Fibroblast of skin of scalp (primary cell): ENCODE results near the gene GRIK1.

Experiments
- DNase-seq: peaks from one replicate; pipeline ENCODE4 v3.0.0-alpha.2; 2013

The GRIK1 gene

DNA sequence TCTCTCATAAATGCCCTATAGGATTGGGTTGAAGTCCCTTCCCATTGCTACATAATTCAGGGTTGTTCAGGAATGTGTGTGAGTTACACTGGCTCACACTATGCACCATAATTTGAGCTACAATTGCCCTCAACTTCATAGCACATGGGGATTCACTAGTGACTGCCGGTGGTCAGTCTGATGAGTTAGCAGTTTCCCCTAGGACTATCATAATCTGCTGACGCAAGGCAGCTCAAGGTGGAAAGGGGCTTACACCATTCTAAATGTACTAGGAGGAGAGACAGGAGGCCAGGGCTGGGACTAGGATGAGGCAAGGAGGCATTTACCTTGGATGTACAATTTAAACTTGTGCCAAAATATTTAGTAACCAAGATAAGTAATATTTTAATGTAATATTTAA lies 224.7 kb downstream of the GRIK1 start:
- DNase-seq, result no peak

DNA sequence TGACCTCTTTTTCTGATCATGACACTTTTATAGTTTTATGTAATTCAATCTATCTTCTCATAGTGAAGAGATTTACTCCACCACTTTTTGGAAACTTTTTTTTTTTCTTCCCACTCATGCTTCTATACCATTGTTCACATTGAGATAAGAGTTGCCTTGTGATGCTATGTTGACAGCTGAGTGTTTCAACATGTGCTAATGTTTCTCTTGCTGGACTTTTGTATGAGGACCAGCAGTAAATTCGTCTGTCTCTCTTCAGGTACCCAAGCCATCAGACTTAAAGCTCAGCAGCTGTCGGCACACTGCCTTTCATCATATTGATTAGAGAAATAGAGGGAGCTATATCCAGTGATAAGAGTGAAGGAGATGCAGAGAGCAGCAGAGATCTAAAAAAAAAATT lies 227.0 kb downstream of the GRIK1 start:
- no peak for DNase-seq

GRCh38 chr21:29711236-29711635 lies 228.6 kb downstream of the GRIK1 start:
- peak; percentile 59 for DNase-seq

- DNase-seq, result no peak
These were observed 229.3 kb downstream of the GRIK1 start for GRCh38 chr21:29710498-29710897.

- DNase-seq, result no peak
These were observed 231.4 kb downstream of the GRIK1 start for GRCh38 chr21:29708401-29708800.

DNA sequence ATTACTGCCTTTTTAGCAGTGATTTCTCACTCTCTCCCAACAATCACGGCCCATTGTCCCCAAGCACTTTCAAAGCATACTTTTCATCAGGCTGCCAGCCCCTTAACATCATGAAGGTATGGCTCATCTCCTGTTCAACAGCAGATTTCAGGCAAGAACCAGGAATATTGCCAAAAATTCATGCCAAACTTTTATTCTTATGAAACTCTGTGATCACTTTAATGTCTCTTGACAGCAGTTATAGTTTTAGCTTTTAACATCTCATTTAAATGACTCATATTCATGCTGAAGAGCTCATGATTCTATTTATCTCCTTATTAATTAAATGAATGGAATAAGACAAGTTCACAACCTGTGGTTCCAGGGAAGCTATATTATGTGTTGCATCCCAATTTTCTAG lies 235.1 kb downstream of the GRIK1 start:
- DNase-seq, result peak; percentile 42

- no peak for DNase-seq
These were observed 238.1 kb downstream of the GRIK1 start for GRCh38 chr21:29701676-29702075.

- DNase-seq, result peak; percentile 14
These were observed 242.1 kb downstream of the GRIK1 start for GRCh38 chr21:29697555-29698193.

- DNase-seq, result peak; percentile 18
These were observed 242.9 kb downstream of the GRIK1 start for GRCh38 chr21:29696937-29697336.

GRCh38 chr21:29691616-29692491 lies 247.9 kb downstream of the GRIK1 start:
- DNase-seq, result no peak

DNA sequence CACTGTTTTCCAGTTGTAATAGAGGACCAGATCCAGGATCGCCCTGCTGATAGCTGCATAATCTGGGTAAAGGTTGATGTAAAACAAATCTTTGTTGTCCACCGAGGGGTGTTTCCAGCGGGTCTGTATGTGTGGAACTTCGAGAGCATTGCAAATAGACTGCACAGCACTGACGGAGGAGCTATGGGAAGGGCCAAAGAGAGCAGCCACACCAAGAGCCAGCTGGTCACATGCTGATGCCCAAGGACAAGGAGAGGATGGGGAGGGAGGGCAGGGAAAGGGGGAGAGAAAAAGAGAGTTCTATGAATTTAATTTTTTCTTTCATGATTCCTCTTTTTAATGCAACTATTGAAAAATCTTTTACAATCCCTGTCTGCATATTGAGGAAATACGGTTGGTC lies 250.0 kb downstream of the GRIK1 start:
- no peak for DNase-seq

DNA sequence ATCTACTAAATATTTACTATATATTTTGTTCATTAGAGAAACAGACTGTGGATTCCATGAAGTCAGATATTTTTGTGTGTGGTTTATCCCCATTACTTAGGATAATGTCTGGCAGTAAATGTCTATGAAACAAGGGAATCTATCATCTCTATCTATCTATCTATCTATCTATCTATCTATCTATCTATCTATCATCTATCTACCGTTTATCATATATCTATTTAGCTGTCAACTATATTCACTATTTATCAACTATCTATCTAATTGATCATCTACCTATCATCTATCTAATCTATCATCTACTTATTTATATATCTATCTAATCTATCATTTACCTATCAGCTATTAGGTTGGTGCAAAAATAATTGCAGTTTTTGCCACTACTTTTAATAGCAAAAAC lies 255.7 kb downstream of the GRIK1 start:
- no peak for DNase-seq

GRCh38 chr21:29682800-29683199 lies 257.0 kb downstream of the GRIK1 start:
- DNase-seq, result no peak

GRCh38 chr21:29680273-29680672 lies 259.5 kb downstream of the GRIK1 start:
- no peak for DNase-seq

- DNase-seq, result peak; percentile 78
These were observed 261.2 kb downstream of the GRIK1 start for GRCh38 chr21:29678626-29679025.

DNA sequence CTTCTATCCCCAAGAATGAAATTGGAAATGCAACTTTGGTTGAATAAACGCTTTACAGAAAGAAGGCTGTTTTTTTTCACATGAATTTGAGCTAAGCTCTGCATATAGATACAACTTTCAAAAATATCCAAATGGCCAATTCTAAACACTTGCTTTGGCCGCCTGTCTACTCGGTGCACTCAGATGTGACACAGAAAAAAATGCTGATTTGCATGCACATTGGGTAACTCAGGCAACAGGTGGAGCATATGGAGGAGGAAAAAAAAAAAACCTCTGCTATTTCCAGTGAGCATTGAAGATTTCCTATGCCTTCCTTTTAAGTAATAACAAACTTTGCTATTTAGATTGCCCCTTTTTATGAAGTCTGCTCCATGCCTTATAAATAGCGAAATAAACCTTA lies 262.5 kb downstream of the GRIK1 start:
- DNase-seq, result no peak

DNA sequence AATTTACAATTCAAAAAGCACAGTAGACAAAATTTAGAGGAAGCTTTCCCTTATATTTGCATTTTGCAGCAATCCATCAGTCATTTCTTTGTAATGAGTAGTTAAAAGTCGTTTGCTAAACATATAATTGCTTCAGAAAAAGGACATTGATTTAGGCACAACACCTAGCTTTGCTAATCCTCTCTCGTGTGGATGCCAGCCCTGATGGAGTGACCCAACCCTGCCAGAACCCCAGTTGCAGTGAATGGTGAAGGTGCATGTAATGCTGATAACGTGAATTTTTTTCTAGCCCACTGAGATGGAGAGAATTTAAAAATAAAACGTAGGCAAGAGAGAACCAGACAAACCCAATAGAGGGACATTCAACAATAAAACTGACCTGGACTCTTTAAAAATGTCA lies 263.4 kb downstream of the GRIK1 start:
- no peak for DNase-seq

- no peak for DNase-seq
These were observed 264.3 kb downstream of the GRIK1 start for GRCh38 chr21:29675451-29675850.

GRCh38 chr21:29674343-29674742 lies 265.5 kb downstream of the GRIK1 start:
- DNase-seq, result no peak

- no peak for DNase-seq
These were observed 266.6 kb downstream of the GRIK1 start for GRCh38 chr21:29673096-29673610.

DNA sequence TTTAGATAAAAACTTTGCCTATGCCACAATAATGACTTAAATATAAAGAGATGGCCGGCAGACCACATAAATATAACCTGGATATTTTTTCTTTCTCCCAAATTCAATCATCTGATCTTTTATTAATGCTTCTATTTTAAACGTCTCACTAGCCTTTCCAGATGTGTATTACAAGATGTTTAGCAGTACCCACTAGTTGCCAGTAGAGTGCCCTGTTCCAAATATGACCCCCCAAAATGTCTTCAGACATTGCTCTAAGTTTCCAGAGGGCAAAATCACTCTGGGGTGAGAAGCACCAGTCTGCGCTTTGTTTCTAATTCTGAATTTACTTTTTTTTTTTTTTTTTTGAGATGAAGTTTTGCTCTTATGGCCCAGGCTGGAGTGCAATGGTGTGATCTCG lies 268.1 kb downstream of the GRIK1 start:
- no peak for DNase-seq

- no peak for DNase-seq
These were observed 269.6 kb downstream of the GRIK1 start for GRCh38 chr21:29670228-29670627.

GRCh38 chr21:29669416-29669815 lies 270.4 kb downstream of the GRIK1 start:
- DNase-seq, result no peak

GRCh38 chr21:29667651-29668050 lies 272.1 kb downstream of the GRIK1 start:
- no peak for DNase-seq
